HG02840 (cell line): ENCODE measurements around the gene OR5T3.
"Not testable (repeated sequence)": the region's sequence is repeated elsewhere in the genome, so short reads cannot be mapped to it uniquely, and the experiment has no call there.

Source experiments
- ATAC-seq: cut with Tn5 transposase; IDR thresholded peaks from one replicate; pipeline ENCODE4 v1.9.1; 2021; ENCODE audit warnings: mild to moderate bottlenecking, moderate library complexity, moderate number of reproducible peaks; ENCODE audit not compliant: unreplicated experiment, low FRiP score

The OR5T3 gene

DNA sequence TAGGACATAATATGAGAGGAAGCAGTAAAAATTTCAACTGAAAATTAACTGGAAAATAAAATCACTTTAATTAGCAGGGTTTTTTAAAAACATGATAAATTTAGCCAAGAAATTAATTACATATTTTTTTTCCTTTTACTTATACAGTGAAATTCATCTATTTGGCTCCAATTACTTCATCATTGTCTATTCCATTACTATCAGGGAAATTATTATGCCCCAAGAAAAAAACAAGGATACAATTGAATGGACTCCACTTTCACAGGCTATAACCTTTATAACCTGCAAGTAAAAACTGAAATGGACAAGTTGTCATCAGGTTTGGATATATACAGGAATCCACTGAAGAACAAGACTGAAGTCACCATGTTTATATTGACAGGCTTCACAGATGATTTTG, at the start of gene OR5T3:
OR5T3 (plus strand) TSS at position 301 of the 400 bp plus-strand sequence; CDS start at position 301, 0 bp downstream.
- no peak for ATAC-seq

DNA sequence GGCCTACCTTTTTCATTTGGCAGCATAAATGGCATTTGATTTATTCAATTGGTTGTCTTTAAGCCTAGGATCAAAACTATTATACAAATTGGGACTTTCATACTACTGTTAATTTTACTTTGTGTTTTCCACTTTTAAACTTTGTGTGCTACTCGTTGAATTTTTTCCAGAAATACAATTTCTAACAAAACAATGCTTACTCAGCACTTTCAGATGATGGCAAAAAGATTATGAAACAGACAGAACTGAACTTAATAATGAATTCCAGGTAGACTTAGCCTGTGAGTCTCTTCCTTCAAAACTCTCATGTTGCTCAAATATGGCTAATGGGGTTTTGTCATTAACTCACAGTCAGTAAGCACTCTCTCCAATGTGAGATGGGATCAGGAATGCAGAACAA, 44.3 kb upstream of the OR5T3 start:
- no peak for ATAC-seq

DNA sequence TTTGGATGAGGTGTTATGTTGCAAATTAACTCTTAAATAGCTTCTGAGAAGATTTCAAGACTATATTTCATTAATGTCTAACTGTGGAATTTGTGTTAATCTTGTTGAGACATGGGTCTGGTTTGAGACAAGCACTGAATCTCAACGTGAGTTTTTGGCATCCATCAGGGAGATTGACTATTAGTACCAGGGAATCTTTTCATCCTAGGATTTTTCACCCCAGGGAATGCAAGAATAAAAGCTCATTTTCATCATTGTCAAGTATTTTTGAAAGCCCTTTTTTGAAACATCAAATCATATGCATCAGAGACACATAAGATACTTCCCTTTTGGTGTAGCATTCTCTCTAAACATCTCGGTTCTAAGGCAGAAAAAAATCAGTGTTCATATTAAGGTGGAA, 37.5 kb upstream of the OR5T3 start:
- ATAC-seq = no peak

DNA sequence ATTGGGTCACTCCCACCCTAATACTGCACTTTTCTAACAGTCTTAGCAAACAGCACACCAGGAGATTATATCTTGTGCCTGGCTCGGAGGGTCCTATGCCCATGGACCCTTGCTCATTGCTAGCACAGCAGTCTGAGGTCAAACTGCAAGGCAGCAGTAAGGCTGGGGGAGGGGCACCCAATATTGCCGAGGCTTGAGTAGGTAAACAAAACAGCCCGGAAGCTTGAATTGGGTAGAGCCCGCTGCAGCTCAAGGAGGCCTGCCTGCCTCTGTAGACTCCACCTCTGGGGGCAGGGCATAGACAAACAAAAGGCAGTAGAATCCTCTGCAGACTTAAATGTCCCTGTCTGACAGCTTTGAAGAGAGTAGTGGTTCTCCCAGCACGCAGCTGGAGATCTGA, 32.3 kb upstream of the OR5T3 start:
- not testable (repeated sequence) for ATAC-seq

DNA sequence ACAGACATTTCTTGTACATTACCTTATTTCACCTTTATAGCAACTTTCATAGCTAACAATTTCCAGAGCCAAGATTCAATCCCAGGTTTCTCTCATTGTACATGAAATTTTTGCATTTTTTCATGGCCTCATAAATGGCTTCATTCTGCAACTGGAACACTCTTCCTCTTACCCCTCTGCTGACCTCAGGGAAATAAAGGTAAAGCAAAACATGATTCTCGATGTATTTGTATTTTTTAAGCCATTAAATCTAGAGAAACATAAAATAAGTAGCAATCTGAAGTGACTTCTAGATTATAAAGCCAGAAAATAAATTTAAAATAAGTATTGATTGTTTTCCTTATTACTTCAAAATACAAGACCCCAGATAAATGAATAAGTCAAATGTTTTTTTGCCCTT, 17.9 kb upstream of the OR5T3 start, which contains the start of gene OR5T2:
OR5T2 (minus strand) TSS at position 101 of the 400 bp plus-strand sequence. CDS start 1,193 bp downstream, outside the sequence.
- ATAC-seq = no peak

DNA sequence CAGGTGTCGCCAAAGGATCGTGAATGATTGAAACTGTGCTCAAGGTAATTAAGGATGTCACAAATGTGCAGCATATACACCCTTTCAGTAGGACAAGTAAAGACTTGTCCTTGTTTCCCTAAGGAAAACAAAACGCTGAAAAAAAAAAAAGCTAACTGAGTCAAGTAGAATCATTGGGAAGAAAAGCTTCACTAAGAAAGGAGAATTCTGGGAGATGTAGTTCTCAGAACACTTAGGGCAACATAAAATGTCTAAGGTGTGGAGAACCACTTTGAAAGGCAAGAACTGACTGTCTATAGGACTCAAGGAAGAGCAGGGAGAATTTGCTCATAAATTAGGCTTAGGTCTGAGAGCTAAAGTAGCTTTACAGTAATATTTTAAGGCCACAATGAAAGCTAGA, 19.0 kb downstream of the OR5T3 start:
- no peak for ATAC-seq

DNA sequence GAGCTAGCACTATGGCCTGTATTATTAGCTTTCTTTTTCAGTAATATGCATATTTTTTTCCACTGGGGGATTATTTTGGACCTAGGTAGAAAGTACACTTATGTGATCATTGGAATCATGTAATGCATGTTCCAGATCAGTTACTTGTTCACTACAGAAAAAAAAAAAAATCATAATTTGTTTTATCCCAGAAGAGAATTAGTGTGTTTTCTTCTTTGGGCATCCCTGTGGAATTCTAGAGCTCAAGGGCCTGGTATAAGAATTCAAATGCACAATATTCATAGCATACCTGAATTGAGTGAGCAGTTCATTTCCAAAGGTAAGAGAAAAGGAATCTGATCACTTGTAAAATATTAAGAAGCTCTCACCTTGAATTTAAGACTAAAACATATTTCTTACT, 21.8 kb downstream of the OR5T3 start, which contains the start of gene OR5T1:
OR5T1 (plus strand) TSS at position 301 of the 400 bp plus-strand sequence. CDS start 1,485 bp downstream, outside the sequence.
- ATAC-seq = no peak

DNA sequence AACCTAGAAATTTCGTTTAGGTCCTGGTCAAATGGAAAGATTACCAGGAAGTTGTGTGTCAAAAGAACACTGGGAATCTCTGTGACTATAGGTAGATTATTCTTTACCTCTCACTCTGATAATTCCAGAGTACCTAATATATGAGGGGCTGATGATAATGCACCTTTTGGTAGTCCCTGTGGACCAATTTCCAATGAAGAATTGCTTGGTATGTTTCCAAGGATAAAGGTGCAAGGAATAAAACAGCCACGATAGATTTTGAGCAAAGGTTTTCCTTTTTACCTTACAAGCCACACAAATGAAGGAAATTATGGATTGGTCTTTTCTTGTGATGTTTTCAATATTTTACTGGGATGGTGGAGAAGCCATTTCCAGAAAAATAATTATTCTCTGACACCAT, 40.1 kb downstream of the OR5T3 start, which contains the start of gene OR8H1:
OR8H1 (minus strand) TSS at position 101 of the 400 bp plus-strand sequence. CDS start 1,192 bp downstream, outside the sequence.
- ATAC-seq = no peak

DNA sequence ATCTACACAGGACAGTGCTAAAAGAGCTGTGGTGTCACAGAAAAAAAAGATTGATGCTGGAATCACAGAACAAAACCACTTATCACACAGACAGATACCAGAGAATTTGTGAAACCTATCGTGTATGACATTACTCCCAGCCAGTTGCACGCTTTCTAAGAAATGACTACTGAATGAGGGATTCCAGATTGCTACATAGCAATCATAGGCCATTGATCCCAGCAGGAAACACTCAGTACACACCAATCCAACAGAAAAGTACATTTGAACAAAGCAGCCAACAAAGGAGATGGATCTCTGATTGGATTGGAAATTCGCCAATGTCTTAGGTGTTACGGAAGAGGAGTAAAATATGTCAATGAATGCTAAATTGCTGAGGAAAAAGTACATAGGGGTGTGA, 44.8 kb downstream of the OR5T3 start:
- ATAC-seq = no peak
